IMR-90 (cell line): Measurements from ENCODE around the gene NLRC5. TPM values are rescaled to one million over a fixed set of nuclear protein-coding genes. Genes with fewer than 3 reads are reported as not detected.

Experiments
- ATAC-seq: fragments of 200-7000 bp; cut with Tn5 transposase; 2 replicates; pipeline ENCODE4 v1.9.1; 2020; ENCODE audit warnings: low read depth, mild to moderate bottlenecking, moderate library complexity
- BruUV-seq: library from RNA; stranded (reverse); fragments of 400-500 nt; replicated peaks from 2 replicates; lab custom pipeline; 2021; lab: Mats Ljungman, UMichigan
- CTCF ChIA-PET: fragments of 300-600 bp; formaldehyde crosslinking; extraction: SDS; loops from one replicate; lab custom pipeline; 2021; ENCODE audit warnings: antibody characterized with exemption; lab: Yijun Ruan, JAX
- POLR2A ChIA-PET: fragments of 300-600 bp; sonication (Branson Sonifier 250); formaldehyde crosslinking; loops from one replicate; lab custom pipeline; 2022; ENCODE audit warnings: antibody characterized with exemption; ENCODE audit not compliant: unreplicated experiment; lab: Charles Lee
- DNase-seq: peaks from one replicate; pipeline ENCODE4 v3.0.0; 2013
- H2AFZ ChIP-seq: replicated peaks from 2 replicates; pipeline ENCODE3; 2013; ENCODE audit warnings: low read length, mild to moderate bottlenecking; ENCODE audit not compliant: poor library complexity
- H2AK5ac ChIP-seq: 2 replicates; pipeline ENCODE4 v1.6.1; 2013; ENCODE audit warnings: low read depth, low read length, inconsistent platforms
- H2AK9ac ChIP-seq: replicated peaks from 2 replicates; pipeline ENCODE3; 2013; ENCODE audit warnings: mild to moderate bottlenecking, low read depth, low read length, moderate library complexity; ENCODE audit not compliant: poor library complexity
- H2BK120ac ChIP-seq: 2 replicates; pipeline ENCODE4 v1.6.1; 2013; ENCODE audit warnings: low read depth, low read length, inconsistent platforms
- H2BK15ac ChIP-seq: 3 replicates; pipeline ENCODE4 v1.6.1; 2013; ENCODE audit warnings: low read depth, low read length, inconsistent platforms
- H2BK20ac ChIP-seq: 2 replicates; pipeline ENCODE4 v1.6.1; 2013; ENCODE audit warnings: low read depth, mild to moderate bottlenecking, inconsistent platforms, low read length, moderate library complexity
- H2BK5ac ChIP-seq: 2 replicates; pipeline ENCODE4 v1.6.1; 2013; ENCODE audit warnings: mild to moderate bottlenecking, low read depth, low read length, inconsistent platforms; ENCODE audit not compliant: poor library complexity, severe bottlenecking
- H3K14ac ChIP-seq: replicated peaks from 2 replicates; pipeline ENCODE4 v1.6.1; 2013; ENCODE audit warnings: low read depth, low read length, inconsistent platforms
- H3K18ac ChIP-seq: 2 replicates; pipeline ENCODE4 v1.6.1; 2013; ENCODE audit warnings: low read depth, low read length, control low read depth
- H3K23ac ChIP-seq: 2 replicates; pipeline ENCODE4 v1.6.1; 2013; ENCODE audit warnings: low read depth, low read length, inconsistent platforms
- H3K27ac ChIP-seq: 2 replicates; pipeline ENCODE4 v1.5.1; 2013; ENCODE audit warnings: mild to moderate bottlenecking, control low read depth, low read length; ENCODE audit not compliant: insufficient read depth
- H3K27me3 ChIP-seq: 2 replicates; pipeline ENCODE4 v1.6.1; 2013; ENCODE audit warnings: low read length; ENCODE audit not compliant: control insufficient read depth, insufficient read depth
- H3K36me3 ChIP-seq: 2 replicates; pipeline ENCODE4 v1.6.1; 2013; ENCODE audit warnings: low read length, mixed read lengths; ENCODE audit not compliant: control insufficient read depth, insufficient read depth
- H3K4ac ChIP-seq: 2 replicates; pipeline ENCODE4 v1.6.1; 2013; ENCODE audit warnings: low read depth, low read length, inconsistent platforms
- H3K4me1 ChIP-seq: 2 replicates; pipeline ENCODE4 v1.6.1; 2013; ENCODE audit warnings: low read length, mixed read lengths; ENCODE audit not compliant: control insufficient read depth, insufficient read depth
- H3K4me2 ChIP-seq: 2 replicates; pipeline ENCODE4 v1.6.1; 2013; ENCODE audit warnings: low read depth, mild to moderate bottlenecking, control low read depth, low read length, moderate library complexity
- H3K4me3 ChIP-seq: 2 replicates; pipeline ENCODE4 v1.5.1; 2013; ENCODE audit warnings: low read depth, mild to moderate bottlenecking, control low read depth, low read length, moderate library complexity; ENCODE audit not compliant: insufficient read depth
- H3K56ac ChIP-seq: 2 replicates; pipeline ENCODE4 v1.6.1; 2013; ENCODE audit warnings: low read length, inconsistent platforms; ENCODE audit not compliant: insufficient read depth; ENCODE audit errors: extremely low read depth
- H3K79me1 ChIP-seq, 2 experiments: 2 replicates each; pipeline ENCODE4 v1.6.1; 2013; ENCODE audit warnings: low read length in 2 of 2, inconsistent platforms in 1 of 2, low read depth in 1 of 2
- H3K9ac ChIP-seq: 2 replicates; pipeline ENCODE4 v1.6.1; 2013; ENCODE audit warnings: low read depth, low read length, control low read depth
- H3K9me1 ChIP-seq: 2 replicates; pipeline ENCODE4 v1.6.1; 2013; ENCODE audit warnings: low read length, inconsistent platforms; ENCODE audit not compliant: insufficient read depth
- H3K9me3 ChIP-seq: 2 replicates; pipeline ENCODE4 v1.6.1; 2013; ENCODE audit warnings: low read length; ENCODE audit not compliant: control insufficient read depth, insufficient read depth
- H4K20me1 ChIP-seq: 2 replicates; pipeline ENCODE4 v1.6.1; 2013; ENCODE audit warnings: low read length, inconsistent platforms; ENCODE audit not compliant: insufficient read depth
- H4K5ac ChIP-seq: 2 replicates; pipeline ENCODE4 v1.6.1; 2013; ENCODE audit warnings: mild to moderate bottlenecking, low read depth, low read length, control low read depth
- H4K8ac ChIP-seq, 2 experiments: 2 replicates each; pipeline ENCODE4 v1.6.1; 2013; ENCODE audit warnings: low read depth in 2 of 2, low read length in 2 of 2, control low read depth in 1 of 2, inconsistent platforms in 1 of 2
- H4K91ac ChIP-seq: 2 replicates; pipeline ENCODE4 v1.6.1; 2013; ENCODE audit warnings: low read depth, low read length, inconsistent platforms; ENCODE audit not compliant: insufficient read depth
- CEBPB ChIP-seq: IDR thresholded peaks from 2 replicates; pipeline ENCODE4 v1.6.1; 2012; ENCODE audit warnings: low read depth, low read length, improper control_type of control experiment
- ELK1 ChIP-seq: fragments of 150-350 bp; IDR thresholded peaks from 2 replicates; pipeline ENCODE4 v1.6.1; 2016; ENCODE audit warnings: low read depth, mild to moderate bottlenecking, low read length, moderate library complexity, borderline replicate concordance
- MAFK ChIP-seq: IDR thresholded peaks from 2 replicates; pipeline ENCODE4 v1.6.1; 2012; ENCODE audit warnings: low read depth, low read length, improper control_type of control experiment
- MAZ ChIP-seq: IDR thresholded peaks from 2 replicates; pipeline ENCODE4 v1.6.1; 2012; ENCODE audit warnings: low read depth, mild to moderate bottlenecking, low read length, improper control_type of control experiment, moderate library complexity, borderline replicate concordance
- MXI1 ChIP-seq: IDR thresholded peaks from 2 replicates; pipeline ENCODE4 v1.6.1; 2012; ENCODE audit warnings: low read depth, mild to moderate bottlenecking, low read length, moderate library complexity, borderline replicate concordance
- NFE2L2 ChIP-seq: fragments of 150-350 bp; IDR thresholded peaks from 2 replicates; pipeline ENCODE4 v1.6.1; 2016; ENCODE audit warnings: low read depth, mild to moderate bottlenecking, low read length
- RCOR1 ChIP-seq: IDR thresholded peaks from 2 replicates; pipeline ENCODE4 v1.6.1; 2012; ENCODE audit warnings: mild to moderate bottlenecking, low read length, improper control_type of control experiment; ENCODE audit not compliant: insufficient replicate concordance
- SMC3 ChIP-seq: fragments of 150-350 bp; IDR thresholded peaks from 2 replicates; pipeline ENCODE4 v1.6.1; 2016; ENCODE audit warnings: low read depth, mild to moderate bottlenecking, antibody characterized with exemption, low read length, moderate library complexity
- WGBS, 2 experiments: methylation state at CpG; one replicate each; pipeline versions ENCODE4 v1.1.5 to v1.1.7; 2013; ENCODE audit warnings: missing lambda C conversion rate in 2 of 2; ENCODE audit not compliant: insufficient read length in 1 of 2; ENCODE audit errors: extremely low coverage in 2 of 2; 5-methylcytosine and 5-hydroxymethylcytosine counted together
- dilution Hi-C: fragments of 300-500 bp; cut with HindIII; formaldehyde crosslinking; loops from one replicate; pipeline ENCODE4 v1.14.3; 2018; ENCODE audit warnings: low sequenced_read_pairs; ENCODE audit not compliant: unreplicated experiment
- in situ Hi-C: fragments of 300-500 bp; cut with MboI; formaldehyde crosslinking; loops from 3 replicates; pipeline ENCODE4 v1.14.3; 2019; ENCODE audit warnings: low sequenced_read_pairs, inconsistent platforms, mixed read lengths
- intact Hi-C: fragments of 100-400 bp; cut with micrococcal nuclease; formaldehyde crosslinking; loops from 2 replicates; pipeline ENCODE4 v1.10.0; 2022
- polyA plus RNA-seq, 3 experiments: library from polyadenylated mRNA; depleted of rRNA; stranded (reverse); fragments of >200 nt; gene quantifications; 2 replicates each; pipeline ENCODE4 v1.2.3, GENCODE V29; 2012; ENCODE audit warnings: low replicate concordance in 1 of 3
- total RNA-seq: library from RNA; depleted of rRNA; stranded (reverse); fragments of >200 nt; gene quantifications from 2 replicates; pipeline ENCODE4 v1.2.3, GENCODE V29; 2012
- TF ChIP-seq, protein P1 (sequence below): conservative IDR thresholded peaks from 2 replicates; pipeline ENCODE4 v1.5.1; 2012; ENCODE audit warnings: mild to moderate bottlenecking, low read depth, low read length, improper control_type of control experiment

The NLRC5 gene
- total and polyA plus RNA-seq, 2 of the 4 experiments (the other 2 are of a cell fraction): 9.1 to 14.9 TPM

DNA sequence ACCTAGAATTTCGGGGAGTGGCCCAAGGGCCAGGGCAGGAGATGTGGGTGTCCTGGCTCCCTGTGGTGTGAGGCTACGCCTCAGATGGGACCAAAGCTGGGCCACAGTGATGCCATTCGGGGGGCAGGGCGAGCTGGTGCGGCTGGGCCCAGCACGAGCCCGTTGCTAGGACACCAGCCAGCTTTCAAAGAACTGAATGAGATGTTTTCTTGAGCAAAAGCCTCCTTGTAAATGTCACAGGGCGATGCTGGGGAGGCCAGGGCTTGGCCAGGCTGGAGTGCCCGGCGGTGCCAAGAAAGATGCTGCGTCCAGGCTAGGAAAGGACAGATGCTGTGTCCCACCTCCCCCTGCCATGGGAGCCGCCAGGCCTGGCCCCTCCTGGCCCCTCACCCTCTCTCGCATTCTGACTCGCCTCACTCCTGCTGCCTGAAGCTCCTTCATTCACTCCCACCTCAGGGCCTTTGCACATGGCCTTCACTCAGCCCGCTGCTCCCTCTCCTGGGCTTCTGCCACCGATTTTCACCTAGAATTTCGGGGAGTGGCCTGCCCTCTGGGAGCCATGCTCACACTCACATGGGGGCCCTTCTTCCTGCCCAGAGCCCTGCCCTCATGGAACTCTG lies 142.1 kb downstream of the NLRC5 start:
- H3K9me1 ChIP-seq: peaks cover 7% of the 10 kb centered on the region; the same call in 1 of the 2 replicates
- no peak overlapping the region for H3K4me3 ChIP-seq
- in situ Hi-C loops: no loop called here
- DNase-seq (no peak), ATAC-seq (no peak)
- no peak overlapping the region for H3K27ac ChIP-seq
- no peaks in the 10 kb centered on the region for H4K20me1 ChIP-seq
- H4K91ac ChIP-seq: no peak overlapping the region
- no peak overlapping the region for H3K4me2 ChIP-seq
- H3K79me1 ChIP-seq: no peaks in the 10 kb centered on the region
- H3K4me1 ChIP-seq: no peaks in the 10 kb centered on the region
- no peak overlapping the region for H2BK5ac ChIP-seq
- no peak overlapping the region for H3K14ac ChIP-seq
- no peak overlapping the region for H4K5ac ChIP-seq
- BruUV-seq: no TSS peak
- no peak overlapping the region for H4K8ac ChIP-seq
- no peak overlapping the region for H2BK15ac ChIP-seq
- H3K18ac ChIP-seq: no peak overlapping the region
- H3K23ac ChIP-seq: no peak overlapping the region
- intact Hi-C loops: no loop called here
- no peaks in the 10 kb centered on the region for H3K9me3 ChIP-seq
- H2AK5ac ChIP-seq: no peak overlapping the region
- no peak overlapping the region for H2AK9ac ChIP-seq
- no peak overlapping the region for H2BK120ac ChIP-seq
- ChIA-PET POLR2A (no interaction called here), CTCF (no interaction called here)
- no peaks in the 10 kb centered on the region for H3K27me3 ChIP-seq
- TF ChIP-seq MXI1: no peak
- no peak for TF ChIP-seq SMC3
- no peak for TF ChIP-seq MAFK
- TF ChIP-seq, protein P1, sequence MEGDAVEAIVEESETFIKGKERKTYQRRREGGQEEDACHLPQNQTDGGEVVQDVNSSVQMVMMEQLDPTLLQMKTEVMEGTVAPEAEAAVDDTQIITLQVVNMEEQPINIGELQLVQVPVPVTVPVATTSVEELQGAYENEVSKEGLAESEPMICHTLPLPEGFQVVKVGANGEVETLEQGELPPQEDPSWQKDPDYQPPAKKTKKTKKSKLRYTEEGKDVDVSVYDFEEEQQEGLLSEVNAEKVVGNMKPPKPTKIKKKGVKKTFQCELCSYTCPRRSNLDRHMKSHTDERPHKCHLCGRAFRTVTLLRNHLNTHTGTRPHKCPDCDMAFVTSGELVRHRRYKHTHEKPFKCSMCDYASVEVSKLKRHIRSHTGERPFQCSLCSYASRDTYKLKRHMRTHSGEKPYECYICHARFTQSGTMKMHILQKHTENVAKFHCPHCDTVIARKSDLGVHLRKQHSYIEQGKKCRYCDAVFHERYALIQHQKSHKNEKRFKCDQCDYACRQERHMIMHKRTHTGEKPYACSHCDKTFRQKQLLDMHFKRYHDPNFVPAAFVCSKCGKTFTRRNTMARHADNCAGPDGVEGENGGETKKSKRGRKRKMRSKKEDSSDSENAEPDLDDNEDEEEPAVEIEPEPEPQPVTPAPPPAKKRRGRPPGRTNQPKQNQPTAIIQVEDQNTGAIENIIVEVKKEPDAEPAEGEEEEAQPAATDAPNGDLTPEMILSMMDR: no peak
- TF ChIP-seq ELK1: no peak
- no peak for TF ChIP-seq CEBPB
- TF ChIP-seq RCOR1: no peak
- TF ChIP-seq NFE2L2: no peak
- TF ChIP-seq MAZ: no peak
- H3K4ac ChIP-seq: no peak overlapping the region
- dilution Hi-C loops: no loop called here
- H2BK20ac ChIP-seq: no peak overlapping the region
- H3K56ac ChIP-seq: no peak overlapping the region
- no peak overlapping the region for H3K9ac ChIP-seq
- H2AFZ ChIP-seq: no peak overlapping the region
- H3K36me3 ChIP-seq: no peaks in the 10 kb centered on the region
- WGBS, 2 experiments: 85% methylated on average over 10 of the region's 17 CpGs; no CpG with 5 or more reads in 1 of the 2 experiments
